Parathyroid adenoma (tissue), 2 donors: ENCODE data around the gene MSMB.

Experiments
- H2AFZ ChIP-seq: fragments of 300-600 bp; sonication (generic); one replicate; pipeline ENCODE4 v1.7.0; 2017; ENCODE audit warnings: antibody characterized with exemption, mild to moderate bottlenecking
- H3K27ac ChIP-seq: fragments of 300-600 bp; sonication (generic); one replicate; pipeline ENCODE4 v1.7.0; 2017
- H3K27me3 ChIP-seq: fragments of 300-600 bp; sonication (generic); one replicate; pipeline ENCODE4 v1.7.0; 2017; ENCODE audit warnings: low read length; ENCODE audit not compliant: control insufficient read depth, insufficient read depth
- H3K36me3 ChIP-seq: fragments of 300-600 bp; sonication (generic); one replicate; pipeline ENCODE4 v1.7.0; 2017; ENCODE audit warnings: low read length; ENCODE audit not compliant: control insufficient read depth, insufficient read depth
- H3K4me1 ChIP-seq: fragments of 300-600 bp; sonication (generic); one replicate; pipeline ENCODE4 v1.7.0; 2017; ENCODE audit warnings: control low read depth
- H3K4me2 ChIP-seq: fragments of 300-600 bp; sonication (generic); one replicate; pipeline ENCODE4 v1.7.0; 2017; ENCODE audit warnings: low read length
- H3K4me3 ChIP-seq: fragments of 300-600 bp; sonication (generic); one replicate; pipeline ENCODE4 v1.7.0; 2017; ENCODE audit warnings: low read depth, low read length
- H3K79me2 ChIP-seq: fragments of 300-600 bp; sonication (generic); one replicate; pipeline ENCODE4 v1.7.0; 2017; ENCODE audit warnings: control low read depth
- H3K9ac ChIP-seq: fragments of 300-600 bp; sonication (generic); one replicate; pipeline ENCODE4 v1.7.0; 2017; ENCODE audit warnings: mild to moderate bottlenecking
- H3K9me3 ChIP-seq: fragments of 300-600 bp; sonication (generic); one replicate; pipeline ENCODE4 v1.7.0; 2017; ENCODE audit warnings: low read length; ENCODE audit not compliant: control insufficient read depth
- CTCF ChIP-seq: fragments of 300-600 bp; sonication (generic); IDR thresholded peaks from one replicate; pipeline ENCODE4 v1.7.0; 2017; ENCODE audit warnings: antibody characterized with exemption, mild to moderate bottlenecking
- donor health status: primary hyperparathyroidism.

MSMB gene

GRCh38 chr10:46075869-46076268, 29.8 kb upstream of the MSMB start:
- Histone ChIP-seq H3K9ac (no peak overlapping the region), H2AFZ (no peak overlapping the region), H3K79me2 (no peaks in the 10 kb centered on the region), H3K4me3 (no peak overlapping the region), H3K4me2 (no peak overlapping the region), H3K27me3 (no peaks in the 10 kb centered on the region), H3K4me1 (no peaks in the 10 kb centered on the region), H3K27ac (no peak overlapping the region), H3K36me3 (no peaks in the 10 kb centered on the region), H3K9me3 (no peaks in the 10 kb centered on the region)
- no peak for TF ChIP-seq CTCF

DNA sequence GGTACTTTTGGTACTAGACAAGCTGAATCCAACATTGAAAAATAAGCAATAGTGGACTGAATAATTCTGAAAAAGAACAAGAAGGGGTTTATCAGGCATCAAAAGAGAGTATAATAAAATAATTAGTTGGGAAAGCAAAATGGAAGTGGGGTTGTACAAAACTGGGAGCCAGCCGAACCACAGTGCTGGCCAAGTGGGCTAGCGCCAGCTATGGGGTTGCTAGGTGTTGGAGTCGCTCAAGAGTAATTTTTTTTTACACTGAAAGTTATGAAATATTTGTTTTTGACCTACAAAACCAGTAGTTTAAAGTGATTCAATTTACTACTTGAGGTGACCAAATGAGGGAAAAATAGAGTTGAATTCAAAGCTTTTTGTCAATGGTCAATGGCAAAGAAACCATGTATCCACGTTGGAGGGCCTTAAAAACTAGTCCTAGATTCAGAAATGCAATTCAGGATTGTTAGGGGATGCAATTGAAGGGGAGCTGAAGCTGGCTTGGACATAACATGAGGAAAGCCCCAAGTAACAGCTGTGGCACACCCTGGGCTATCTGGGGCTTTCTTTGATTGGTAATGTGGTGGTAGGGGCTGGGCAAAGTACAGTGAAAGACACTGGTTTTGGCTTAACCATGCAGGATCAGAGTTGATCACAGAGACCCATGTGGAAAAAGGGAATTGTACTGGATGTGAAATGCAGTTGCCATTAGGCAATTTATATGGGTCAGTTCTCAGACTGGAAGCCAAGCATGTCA, 28.3 kb upstream of the MSMB start:
- Histone ChIP-seq H3K36me3 (no peaks in the 10 kb centered on the region), H3K4me2 (no peak overlapping the region), H3K79me2 (no peaks in the 10 kb centered on the region), H2AFZ (no peak overlapping the region), H3K4me1 (no peaks in the 10 kb centered on the region), H3K27ac (no peak overlapping the region), H3K27me3 (no peaks in the 10 kb centered on the region), H3K4me3 (no peak overlapping the region), H3K9ac (no peak overlapping the region), H3K9me3 (no peaks in the 10 kb centered on the region)
- TF ChIP-seq CTCF = no peak

GRCh38 chr10:46073564-46073963, 27.5 kb upstream of the MSMB start:
- Histone ChIP-seq H3K9ac (no peak overlapping the region), H3K4me2 (no peak overlapping the region), H3K4me1 (no peaks in the 10 kb centered on the region), H3K27ac (no peak overlapping the region), H3K27me3 (no peaks in the 10 kb centered on the region), H2AFZ (no peak overlapping the region), H3K79me2 (no peaks in the 10 kb centered on the region), H3K4me3 (no peak overlapping the region), H3K9me3 (no peaks in the 10 kb centered on the region), H3K36me3 (no peaks in the 10 kb centered on the region)
- TF ChIP-seq CTCF = no peak

DNA sequence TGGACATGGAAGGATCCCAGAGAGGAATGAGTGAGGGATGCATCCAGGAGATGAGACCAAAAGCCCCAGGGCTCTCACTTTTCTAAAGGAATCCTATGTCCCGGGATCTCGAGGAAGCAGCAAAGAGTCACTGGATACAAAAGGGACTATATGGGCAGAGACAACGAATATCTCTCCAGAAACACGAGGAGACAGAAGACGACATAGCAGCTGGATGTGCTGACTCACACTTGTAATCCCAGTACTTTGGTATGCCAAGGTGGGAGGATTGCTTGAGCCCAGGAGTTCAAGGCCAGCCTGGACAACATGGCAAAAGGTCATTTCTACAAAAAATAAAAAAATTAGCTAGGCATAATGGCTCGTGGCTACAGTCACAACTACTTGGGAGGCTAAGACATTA, 24.7 kb upstream of the MSMB start:
- Histone ChIP-seq H3K4me3 (no peak overlapping the region), H2AFZ (no peak overlapping the region), H3K9ac (no peak overlapping the region), H3K4me1 (no peaks in the 10 kb centered on the region), H3K27ac (no peak overlapping the region), H3K27me3 (no peaks in the 10 kb centered on the region), H3K79me2 (no peaks in the 10 kb centered on the region), H3K9me3 (no peaks in the 10 kb centered on the region), H3K36me3 (no peaks in the 10 kb centered on the region), H3K4me2 (no peak overlapping the region)
- no peak for TF ChIP-seq CTCF
